Measurements from ENCODE around the gene ROR1. TPM values are rescaled to one million over a fixed set of nuclear protein-coding genes. Genes with fewer than 3 reads are reported as not detected.

ROR1 gene
- total and polyA plus RNA-seq, 8 donors = 1.4 to 37.3 (median 14.6) TPM

DNA sequence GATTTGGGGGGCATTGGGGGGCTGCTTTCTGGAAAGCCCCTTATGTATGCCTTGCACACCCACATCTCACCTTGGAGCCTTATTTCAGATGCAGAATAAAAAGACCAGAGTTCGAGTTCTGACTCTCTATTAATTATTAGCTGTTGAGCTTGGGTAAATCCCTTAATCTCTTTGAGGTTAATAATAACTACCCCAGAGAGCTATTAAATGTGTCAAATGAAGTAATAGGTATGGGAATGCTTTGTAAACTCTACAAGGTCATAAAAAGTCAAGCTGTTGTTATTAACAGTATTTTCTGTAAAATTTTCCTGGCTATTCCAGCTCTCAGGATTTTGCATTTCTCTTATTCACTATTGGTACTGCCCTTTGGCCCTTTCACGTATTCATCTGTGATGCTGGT is 122.9 kb downstream of the ROR1 start:
- DNase-seq = no peak
- Histone ChIP-seq H3K27me3 (no peaks in the 10 kb centered on the region), H3K9me3 (no peaks in the 10 kb centered on the region), H3K36me3 (no peaks in the 10 kb centered on the region), H3K4me1 (peaks cover 0 to 41% (median 25%) of the 10 kb centered on the region in 4 donors), H3K27ac (no peak overlapping the region), H3K4me3 (no peak overlapping the region)
- intact Hi-C loops (cut with DNase I; ENCODE audit: low total_unique reads) = no loop called here
- TF ChIP-seq EP300 (IDR thresholded peaks at IDR 0.05) (no peak), POLR2AphosphoS5 (IDR thresholded peaks at IDR 0.05) (no peak), POLR2A (IDR thresholded peaks at IDR 0.05) (no peak)
- TF ChIP-seq, protein P1, sequence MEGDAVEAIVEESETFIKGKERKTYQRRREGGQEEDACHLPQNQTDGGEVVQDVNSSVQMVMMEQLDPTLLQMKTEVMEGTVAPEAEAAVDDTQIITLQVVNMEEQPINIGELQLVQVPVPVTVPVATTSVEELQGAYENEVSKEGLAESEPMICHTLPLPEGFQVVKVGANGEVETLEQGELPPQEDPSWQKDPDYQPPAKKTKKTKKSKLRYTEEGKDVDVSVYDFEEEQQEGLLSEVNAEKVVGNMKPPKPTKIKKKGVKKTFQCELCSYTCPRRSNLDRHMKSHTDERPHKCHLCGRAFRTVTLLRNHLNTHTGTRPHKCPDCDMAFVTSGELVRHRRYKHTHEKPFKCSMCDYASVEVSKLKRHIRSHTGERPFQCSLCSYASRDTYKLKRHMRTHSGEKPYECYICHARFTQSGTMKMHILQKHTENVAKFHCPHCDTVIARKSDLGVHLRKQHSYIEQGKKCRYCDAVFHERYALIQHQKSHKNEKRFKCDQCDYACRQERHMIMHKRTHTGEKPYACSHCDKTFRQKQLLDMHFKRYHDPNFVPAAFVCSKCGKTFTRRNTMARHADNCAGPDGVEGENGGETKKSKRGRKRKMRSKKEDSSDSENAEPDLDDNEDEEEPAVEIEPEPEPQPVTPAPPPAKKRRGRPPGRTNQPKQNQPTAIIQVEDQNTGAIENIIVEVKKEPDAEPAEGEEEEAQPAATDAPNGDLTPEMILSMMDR (IDR thresholded peaks at IDR 0.05) = no peak
- WGBS, 5 donors = 65 to 87% (median 83%) methylated on average over 2 of the region's 2 CpGs

DNA sequence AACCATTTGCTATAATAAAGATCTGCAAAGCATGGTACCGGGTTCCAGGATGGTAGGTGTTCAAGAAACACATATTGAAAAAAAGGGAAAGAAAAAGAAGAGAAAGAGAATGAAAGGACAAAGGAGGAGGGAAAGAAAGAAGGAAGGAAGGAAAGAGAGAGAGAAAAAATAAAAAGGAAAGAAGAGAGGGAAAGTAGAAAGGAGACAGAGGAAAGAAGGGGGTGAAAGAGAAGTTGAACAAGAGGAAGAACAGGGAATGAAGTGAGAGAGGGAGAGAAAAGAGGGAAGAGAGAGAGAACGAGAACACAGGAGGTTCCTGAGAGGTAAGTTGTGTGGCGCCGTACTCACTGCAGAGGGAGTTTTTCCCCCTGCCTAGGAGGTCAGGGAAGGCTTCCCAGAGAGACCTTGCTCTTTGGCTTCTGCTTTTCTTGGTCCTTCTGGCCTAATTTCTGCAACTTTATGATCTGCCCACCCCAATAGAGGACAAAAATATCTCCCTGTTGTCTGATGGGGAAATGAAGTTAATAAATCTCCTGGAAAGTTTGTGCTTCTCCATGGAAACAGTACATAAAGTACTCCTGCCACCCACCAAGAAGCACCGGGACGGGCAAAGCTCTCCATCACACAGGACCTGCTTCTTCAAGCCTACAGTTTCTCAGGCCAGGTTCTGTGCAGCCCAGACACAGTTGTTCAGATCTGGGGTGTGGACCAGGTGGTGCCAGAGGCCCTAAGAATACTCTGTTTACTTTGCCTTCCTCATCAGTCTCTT is 124.8 kb downstream of the ROR1 start:
- intact Hi-C loops (cut with DNase I; ENCODE audit: low total_unique reads) = no loop called here
- H3K4me1 ChIP-seq = peaks cover 6 to 36% (median 18%) of the 10 kb centered on the region in 4 donors
- TF ChIP-seq EP300 (IDR thresholded peaks at IDR 0.05) (no peak), POLR2A (IDR thresholded peaks at IDR 0.05) (no peak), POLR2AphosphoS5 (IDR thresholded peaks at IDR 0.05) (no peak)
- TF ChIP-seq, protein P1 (IDR thresholded peaks at IDR 0.05) = no peak

DNA sequence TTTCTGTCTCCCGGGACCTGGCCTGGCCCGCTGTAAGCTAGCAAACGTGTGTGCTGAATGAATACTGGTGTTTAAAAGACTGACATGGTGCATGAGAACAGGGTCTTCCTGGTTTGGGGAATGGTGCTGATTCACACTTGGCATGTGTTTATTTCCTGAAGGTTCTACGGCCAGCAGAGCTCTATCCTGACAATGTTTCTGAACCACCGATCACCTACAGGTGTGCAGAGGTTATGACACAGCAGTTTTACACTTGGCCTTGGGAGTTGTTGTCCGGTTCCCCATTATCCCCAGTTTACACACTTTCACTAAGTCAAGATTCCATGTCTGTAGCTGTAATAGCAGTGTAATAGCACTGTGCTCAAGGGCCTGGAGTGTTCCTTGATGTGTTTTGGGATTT is 127.3 kb downstream of the ROR1 start:
- H3K4me3 ChIP-seq = no peak overlapping the region
- no peaks in the 10 kb centered on the region for H3K27me3 ChIP-seq
- no peak overlapping the region for H3K27ac ChIP-seq
- H3K36me3 ChIP-seq = no peaks in the 10 kb centered on the region
- H3K4me1 ChIP-seq = peaks cover 0 to 37% (median 21%) of the 10 kb centered on the region in 4 donors
- intact Hi-C loops (cut with DNase I; ENCODE audit: low total_unique reads) = no loop called here
- WGBS, 5 donors = 70 to 75% (median 74%) methylated on average over 6 of the region's 6 CpGs
- H3K9me3 ChIP-seq = no peaks in the 10 kb centered on the region
- DNase-seq = no peak
- TF ChIP-seq POLR2A (IDR thresholded peaks at IDR 0.05) (no peak), POLR2AphosphoS5 (IDR thresholded peaks at IDR 0.05) (no peak), EP300 (IDR thresholded peaks at IDR 0.05) (no peak)
- TF ChIP-seq, protein P1 (IDR thresholded peaks at IDR 0.05) = no peak

More for the DNA sequence above, 124.8 kb downstream of the ROR1 start:
- Histone ChIP-seq H3K9me3 (no peaks in the 10 kb centered on the region), H3K27ac (peak overlapping the region in 1 of 5 donors; percentile 13), H3K36me3 (no peaks in the 10 kb centered on the region), H3K27me3 (no peaks in the 10 kb centered on the region), H3K4me3 (no peak overlapping the region)
- WGBS, 5 donors = 66 to 78% (median 69%) methylated on average over 6 of the region's 6 CpGs
- DNase-seq = no peak

DNA sequence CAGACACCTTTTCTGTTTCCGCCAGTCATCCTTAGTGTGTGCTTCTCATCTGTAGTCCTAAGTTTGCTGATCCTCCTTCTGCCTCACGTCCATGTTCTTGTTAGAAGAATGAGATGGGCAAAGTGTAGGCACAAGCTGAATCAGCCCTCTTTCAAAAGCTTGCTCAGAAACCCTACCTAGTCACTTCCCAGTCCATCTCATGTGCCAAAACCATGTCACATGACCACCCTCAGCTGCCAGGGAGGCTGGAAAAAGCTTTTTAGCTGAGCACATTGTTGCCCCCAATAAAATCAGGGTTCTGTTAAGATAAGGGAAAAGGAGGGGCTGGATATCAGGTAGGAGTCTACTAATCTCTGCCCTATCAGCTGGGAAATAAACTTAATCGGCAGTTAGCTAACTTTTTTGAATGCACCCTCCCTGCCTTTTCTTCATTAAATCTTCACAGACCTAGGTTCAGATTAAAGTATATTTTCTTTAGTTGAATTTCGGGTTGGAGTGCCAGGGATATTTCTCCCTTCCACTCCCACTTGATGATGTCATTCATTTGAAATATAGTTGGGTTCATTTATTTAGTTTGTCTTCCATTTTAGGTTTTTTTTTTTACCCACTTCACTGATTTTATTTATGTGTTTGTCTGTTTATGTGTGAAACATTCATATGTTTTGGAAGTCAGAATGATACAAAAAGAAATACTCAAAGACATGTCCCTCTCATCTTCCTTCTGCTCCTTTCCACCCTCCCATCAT is 129.2 kb downstream of the ROR1 start:
- H3K9me3 ChIP-seq = no peaks in the 10 kb centered on the region
- H3K27ac ChIP-seq = peak overlapping the region in 1 of 5 donors; percentile 32
- intact Hi-C loops (cut with DNase I; ENCODE audit: low total_unique reads) = no loop called here
- no peaks in the 10 kb centered on the region for H3K27me3 ChIP-seq
- H3K36me3 ChIP-seq = no peaks in the 10 kb centered on the region
- no peak for TF ChIP-seq EP300 (IDR thresholded peaks at IDR 0.05)
- no peak for TF ChIP-seq POLR2AphosphoS5 (IDR thresholded peaks at IDR 0.05)
- TF ChIP-seq POLR2A (IDR thresholded peaks at IDR 0.05) = no peak
- TF ChIP-seq, protein P1 (IDR thresholded peaks at IDR 0.05) = no peak
- H3K4me1 ChIP-seq = peaks cover 7 to 56% (median 31%) of the 10 kb centered on the region in 4 donors
- no peak overlapping the region for H3K4me3 ChIP-seq
- peak in 1 of 2 donors; percentile 46 for DNase-seq
- WGBS, 5 donors = 21 to 35% (median 30%) methylated on average over 4 of the region's 4 CpGs
